HG02852 (cell line): ENCODE measurements around the gene INTS14.
"Not testable (repeated sequence)": the region's sequence is repeated elsewhere in the genome, so short reads cannot be mapped to it uniquely, and the experiment has no call there.

Source experiments
- ATAC-seq: cut with Tn5 transposase; IDR thresholded peaks from one replicate; pipeline ENCODE4 v1.9.1; 2021; ENCODE audit warnings: mild to moderate bottlenecking, moderate library complexity; ENCODE audit not compliant: unreplicated experiment

INTS14 gene

DNA sequence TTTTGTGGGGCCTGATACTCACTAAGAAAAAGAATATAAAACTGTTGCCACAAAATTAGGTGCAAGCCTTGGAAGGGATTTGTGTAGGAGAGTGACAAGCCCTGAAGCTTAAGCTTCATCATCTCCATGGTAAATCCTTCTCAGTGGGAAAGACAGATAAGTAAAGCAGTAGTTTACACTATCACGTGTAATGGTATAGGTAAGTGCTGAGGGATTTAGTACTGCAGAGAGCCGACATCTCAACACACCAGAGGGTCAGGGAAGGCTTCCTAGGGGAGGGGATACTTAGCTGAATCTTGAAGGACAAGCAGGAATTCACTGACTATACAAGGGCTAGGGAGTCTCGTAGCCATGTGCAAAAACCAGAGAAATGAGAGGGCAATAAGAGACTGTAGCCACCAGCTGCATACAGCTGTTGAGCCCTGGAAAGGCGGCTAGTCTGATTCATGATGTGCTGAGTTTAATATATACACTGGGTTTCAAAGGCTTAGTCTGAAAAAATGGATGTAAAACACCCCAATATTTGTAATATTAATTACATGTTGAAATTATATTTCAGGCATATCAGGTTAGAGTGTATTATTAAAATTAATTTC, 21.9 kb upstream of the INTS14 start:
- no peak for ATAC-seq

- no peak for ATAC-seq
These were observed 20.6 kb upstream of the INTS14 start for GRCh38 chr15:65631503-65631902.

DNA sequence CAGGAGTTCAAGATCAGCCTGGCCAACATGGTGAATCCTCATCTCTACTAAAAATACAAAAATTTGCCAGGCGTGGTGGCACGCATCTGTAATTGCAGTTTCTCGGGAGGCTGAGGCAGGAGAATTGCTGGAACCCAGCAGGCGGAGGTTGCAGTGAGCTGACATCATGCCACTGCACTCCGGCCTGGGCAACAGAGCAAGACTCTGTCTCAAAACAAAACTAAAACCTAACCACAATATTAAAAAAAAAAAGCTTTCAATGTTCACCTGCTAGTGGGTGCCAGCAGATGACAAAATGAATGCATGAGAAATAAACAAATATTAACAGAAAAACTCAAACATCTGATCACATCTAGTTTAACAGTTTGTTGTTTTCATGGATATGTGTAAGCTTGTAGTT, 19.8 kb upstream of the INTS14 start:
- peak; percentile 73 for ATAC-seq

DNA sequence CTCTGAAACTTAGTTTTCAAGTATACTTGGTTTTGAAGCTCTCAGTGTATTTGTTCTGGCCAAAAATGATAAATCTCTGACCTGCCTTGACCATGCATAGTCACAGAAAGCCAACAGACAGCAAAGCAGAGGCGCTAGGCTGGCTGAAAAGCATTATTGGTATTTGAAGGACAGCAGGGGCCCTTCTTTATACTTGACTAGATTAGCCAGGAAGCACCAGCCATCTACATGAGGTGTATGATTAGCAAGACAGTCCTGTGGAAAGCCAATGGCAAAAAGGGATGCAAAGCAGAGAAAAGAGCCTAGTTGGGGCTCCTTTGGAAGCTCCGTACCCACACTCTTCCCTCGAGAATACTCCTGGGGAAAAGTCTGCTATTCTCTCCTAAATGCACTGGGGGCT, 18.6 kb upstream of the INTS14 start:
- no peak for ATAC-seq

GRCh38 chr15:65626856-65627255, 15.9 kb upstream of the INTS14 start:
- ATAC-seq: no peak

GRCh38 chr15:65623103-65623502, 12.2 kb upstream of the INTS14 start:
- ATAC-seq: no peak

- no peak for ATAC-seq
These were observed 10.7 kb upstream of the INTS14 start, which contains the start of gene SLC24A1 for GRCh38 chr15:65621638-65622037. SLC24A1 (plus strand) TSS chr15:65621938; CDS start chr15:65624081, 2,143 bp downstream.

GRCh38 chr15:65620833-65621232, 9.9 kb upstream of the INTS14 start:
- no peak for ATAC-seq

- ATAC-seq: no peak
These were observed 8.8 kb upstream of the INTS14 start for GRCh38 chr15:65619626-65620290.

DNA sequence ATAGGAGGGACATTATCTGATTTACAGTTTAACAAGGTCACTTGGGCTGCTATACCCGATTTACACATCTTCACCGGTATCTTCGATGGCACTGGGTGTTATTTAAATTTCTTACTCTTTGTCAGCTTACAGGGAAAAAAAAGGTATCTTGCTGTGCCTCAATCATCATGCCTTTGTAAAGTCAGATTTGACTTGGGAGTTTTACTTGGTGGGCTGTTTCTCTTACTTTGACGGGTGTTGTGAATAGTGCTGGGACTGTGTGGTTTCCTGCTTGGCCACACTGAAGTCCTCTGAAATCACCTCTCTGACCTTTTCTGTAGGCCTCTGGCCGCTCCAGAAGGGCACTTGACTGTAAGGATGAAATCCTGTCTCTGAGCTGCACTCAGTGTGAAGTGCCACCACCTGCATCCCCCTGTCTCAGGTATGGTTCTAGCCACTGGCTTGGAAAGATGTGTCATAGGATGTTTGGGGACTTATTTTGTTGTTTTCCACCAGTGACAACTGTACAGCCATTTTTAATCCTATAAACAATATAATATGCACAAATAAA, 7.7 kb upstream of the INTS14 start:
- ATAC-seq: no peak

DNA sequence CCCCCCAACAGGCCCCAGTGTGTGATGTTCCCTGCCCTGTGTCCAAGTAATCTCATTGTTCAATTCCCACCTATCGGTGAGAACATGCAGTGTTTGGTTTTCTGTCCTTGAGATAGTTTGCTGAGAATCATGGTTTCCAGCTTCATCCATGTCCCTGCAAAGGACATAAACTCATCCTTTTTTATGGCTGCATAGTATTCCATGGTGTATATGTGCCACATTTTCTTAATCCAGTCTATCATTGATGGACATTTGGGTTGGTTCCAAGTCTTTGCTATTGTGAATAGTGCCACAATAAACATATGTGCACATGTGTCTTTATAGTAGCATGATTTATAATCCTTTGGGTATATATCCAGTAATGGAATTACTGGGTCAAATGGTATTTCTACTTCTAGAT, 5.0 kb upstream of the INTS14 start:
- not testable (repeated sequence) for ATAC-seq

GRCh38 chr15:65612949-65613744, 2.2 kb upstream of the INTS14 start:
- ATAC-seq: no peak

- ATAC-seq: no peak
These were observed 1.6 kb upstream of the INTS14 start for GRCh38 chr15:65612616-65612946.

DNA sequence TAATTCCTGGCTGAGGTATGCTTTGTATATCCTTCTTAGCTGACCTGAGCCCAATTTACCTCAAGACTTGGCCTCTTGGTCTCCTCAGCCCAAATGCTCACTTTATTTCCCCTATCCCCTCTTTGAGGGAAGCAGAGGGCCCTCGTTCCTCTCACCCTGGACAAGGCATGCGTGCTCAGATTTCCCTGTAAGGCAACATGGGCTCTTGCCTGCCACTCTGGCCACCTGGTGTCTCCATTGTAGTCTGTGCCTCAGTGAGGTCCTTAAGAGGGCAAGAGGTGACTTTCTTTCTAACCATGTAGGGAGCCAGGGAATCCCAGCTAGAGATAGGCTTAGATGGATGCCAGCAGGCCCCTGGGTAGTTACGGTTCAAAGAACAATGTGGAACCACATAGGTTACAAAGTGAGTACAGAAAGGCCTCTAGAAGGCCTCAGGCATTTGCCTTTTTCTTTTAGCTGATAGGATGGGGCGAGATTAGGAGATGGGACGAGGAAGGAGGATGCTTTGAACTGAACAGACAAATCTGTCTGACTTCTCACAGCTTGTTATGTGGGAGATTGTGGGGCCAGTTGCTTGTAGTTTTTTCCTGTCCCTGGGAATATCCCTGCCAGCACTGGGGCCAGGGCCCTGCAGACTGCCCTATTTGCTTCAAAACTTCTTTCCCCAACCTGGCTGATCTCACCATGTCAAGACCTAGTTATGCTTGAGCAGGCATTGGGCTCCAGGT, 1.1 kb upstream of the INTS14 start:
- ATAC-seq: no peak

- ATAC-seq: no peak
These were observed 7.4 kb downstream of the INTS14 start for GRCh38 chr15:65603559-65603958.

GRCh38 chr15:65603134-65603533, 7.8 kb downstream of the INTS14 start:
- no peak for ATAC-seq

DNA sequence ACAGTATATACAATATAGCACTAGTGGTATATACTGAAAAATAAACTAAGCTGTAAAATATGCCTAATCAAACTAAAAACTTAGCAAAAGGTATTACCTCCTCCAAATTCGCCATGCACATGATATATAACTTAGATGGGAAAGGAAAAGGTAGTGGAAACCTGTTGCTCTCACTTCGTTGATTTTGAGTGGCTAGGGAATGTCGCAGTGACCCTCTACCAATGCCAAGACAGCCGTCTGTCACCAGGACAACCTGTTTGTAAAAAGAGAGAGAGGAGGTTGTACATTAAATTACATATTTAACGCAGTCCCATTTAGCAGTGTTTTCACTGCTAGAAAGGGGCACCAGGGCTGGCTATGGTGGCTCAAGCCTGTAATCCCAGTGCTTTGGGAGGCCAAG, 11.3 kb downstream of the INTS14 start:
- no peak for ATAC-seq

GRCh38 chr15:65598468-65598867, 12.5 kb downstream of the INTS14 start:
- no peak for ATAC-seq

DNA sequence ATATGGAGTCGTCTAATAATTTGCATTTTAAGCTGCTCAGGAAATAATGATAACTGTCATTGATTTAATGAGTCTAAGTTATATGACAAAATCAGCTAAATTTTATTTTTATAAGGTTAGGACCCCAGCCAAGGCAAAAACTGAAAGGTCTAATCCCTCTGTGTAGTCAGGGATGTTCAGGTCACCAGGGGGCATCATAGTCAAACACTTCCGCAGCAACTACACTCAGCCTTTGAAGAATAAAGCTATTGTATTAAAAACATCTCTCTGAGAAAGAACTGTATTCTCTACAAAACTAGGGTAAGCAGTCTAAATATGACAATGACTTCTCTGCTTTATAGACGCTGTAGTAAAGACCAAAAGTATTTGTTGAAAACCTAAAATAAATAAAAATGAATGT, 15.0 kb downstream of the INTS14 start:
- no peak for ATAC-seq

DNA sequence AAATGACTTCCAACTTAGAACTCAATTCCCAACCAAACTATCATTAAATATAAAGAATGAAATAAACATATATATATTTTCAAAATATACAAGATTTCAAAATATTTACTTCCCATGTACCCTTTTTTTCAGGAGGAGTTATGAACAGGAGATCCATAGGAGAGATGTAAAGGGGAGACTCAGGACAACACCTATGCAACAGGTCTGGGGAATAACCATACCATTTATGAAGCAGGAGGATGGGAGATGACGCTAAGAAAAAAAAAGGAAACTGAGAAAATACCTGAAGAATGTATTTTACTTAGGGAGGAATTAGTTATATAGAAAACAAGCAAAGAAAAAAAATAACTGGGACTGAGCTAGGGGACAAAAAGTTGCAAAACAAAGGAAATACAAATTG, 23.8 kb downstream of the INTS14 start:
- no peak for ATAC-seq

DNA sequence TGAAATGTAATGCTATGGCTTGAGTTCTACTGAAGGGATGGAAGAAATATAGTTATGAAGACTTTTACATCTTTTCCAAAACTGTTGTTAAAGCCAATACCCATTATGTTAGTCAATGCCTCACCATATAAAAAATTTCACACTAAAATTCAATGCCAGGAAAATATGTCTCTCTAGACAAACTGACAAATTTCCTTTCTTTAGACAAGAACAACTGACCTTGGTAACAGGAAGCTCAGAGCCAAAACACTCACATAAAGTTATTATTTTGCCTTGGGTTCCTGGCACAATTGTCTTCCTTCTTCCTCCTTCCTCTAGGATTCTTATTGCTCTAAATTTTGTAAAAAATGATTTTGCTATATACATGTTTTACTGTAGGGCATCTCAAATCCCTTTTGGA, 26.7 kb downstream of the INTS14 start:
- ATAC-seq: no peak
